Kidney (tissue), 14 donors: ENCODE measurements around the gene TFB1M. TPM values are rescaled to one million over a fixed set of nuclear protein-coding genes. Genes with fewer than 3 reads are reported as not detected.

Experiments
- DNase-seq, 5 donors: peaks; one replicate each; pipeline ENCODE4 v3.0.0-alpha.2; 2013 to 2020
- FAIRE-seq: peaks from 2 replicates; lab custom pipeline; 2012; peaks lifted over from hg19 to GRCh38; lab: Jason Lieb, UNC
- H3K27ac ChIP-seq, 2 donors: one replicate each; pipeline ENCODE4 v1.7.0; 2013; ENCODE audit warnings: low read depth in 2 of 2, low read length in 2 of 2, inconsistent platforms in 1 of 2
- H3K27me3 ChIP-seq: one replicate; pipeline ENCODE4 v1.7.1; 2013; ENCODE audit warnings: low read length, inconsistent platforms; ENCODE audit not compliant: control insufficient read depth, insufficient read depth
- H3K36me3 ChIP-seq, 3 donors: one replicate each; pipeline versions ENCODE4 v1.7.0 to v1.7.1; 2013; ENCODE audit warnings: low read length in 3 of 3, control low read depth in 1 of 3, inconsistent platforms in 1 of 3; ENCODE audit not compliant: insufficient read depth in 3 of 3, control insufficient read depth in 2 of 3
- H3K4me1 ChIP-seq, 3 donors: one replicate each; pipeline versions ENCODE4 v1.7.0 to v1.7.1; 2013; ENCODE audit warnings: low read length in 3 of 3, inconsistent platforms in 1 of 3, low read depth in 1 of 3; ENCODE audit not compliant: control insufficient read depth in 2 of 3, insufficient read depth in 2 of 3
- H3K4me3 ChIP-seq, 3 donors: one replicate each; pipeline versions ENCODE4 v1.7.0 to v1.8.1; 2013; ENCODE audit warnings: low read length in 3 of 3, control low read depth in 1 of 3, inconsistent platforms in 1 of 3
- H3K9ac ChIP-seq, 3 donors: one replicate each; pipeline versions ENCODE4 v1.7.0 to v1.7.1; 2013; ENCODE audit warnings: low read length in 3 of 3, control low read depth in 1 of 3, inconsistent platforms in 1 of 3
- H3K9me3 ChIP-seq, 3 donors: one replicate each; pipeline versions ENCODE4 v1.7.0 to v1.7.1; 2013; ENCODE audit warnings: low read length in 3 of 3, control low read depth in 1 of 3, inconsistent platforms in 1 of 3; ENCODE audit not compliant: control insufficient read depth in 2 of 3, insufficient read depth in 1 of 3
- intact Hi-C: fragments of 100-400 bp; cut with DNase I; formaldehyde crosslinking; loops from one replicate; pipeline ENCODE4 v1.11.1; 2022
- polyA plus RNA-seq: library from polyadenylated mRNA; stranded (reverse); fragments of 350-450 nt; fragmentation: Illumina TruSeq; extraction: RNeasy Lipid Tissue Mini Kit (QIAGEN cat#74804); gene quantifications from one replicate; pipeline ENCODE4 v1.2.3, GENCODE V29; 2014; ENCODE audit warnings: low read depth, low replicate concordance; ENCODE audit not compliant: insufficient read depth
- total RNA-seq: library from RNA; stranded (reverse); fragmentation: NEBNext Ultra II Directional; extraction: Animal tissue kit (Norgen Biotek cat#: 25700); gene quantifications from one replicate; pipeline ENCODE4 v1.2.1, GENCODE V29; 2021
- TF ChIP-seq, protein P1 (sequence below): IDR thresholded peaks from 3 replicates; pipeline ENCODE4 v1.5.1; 2012; ENCODE audit warnings: mild to moderate bottlenecking, moderate library complexity, borderline replicate concordance; ENCODE audit not compliant: insufficient read depth; ENCODE audit errors: extremely low read depth
- donor health status: control.
- donor health status: control.
- donor health status: control.
- donor health status: control.
- donor health status: control.
- donor health status: DM: yes; HTN: yes; CAD: no.
- donor health status: Normal renal cell carcinoma (clear cell type).

TFB1M gene
- total and polyA plus RNA-seq, 2 donors from 2014 or later, result 16.3 to 28.1 TPM

DNA sequence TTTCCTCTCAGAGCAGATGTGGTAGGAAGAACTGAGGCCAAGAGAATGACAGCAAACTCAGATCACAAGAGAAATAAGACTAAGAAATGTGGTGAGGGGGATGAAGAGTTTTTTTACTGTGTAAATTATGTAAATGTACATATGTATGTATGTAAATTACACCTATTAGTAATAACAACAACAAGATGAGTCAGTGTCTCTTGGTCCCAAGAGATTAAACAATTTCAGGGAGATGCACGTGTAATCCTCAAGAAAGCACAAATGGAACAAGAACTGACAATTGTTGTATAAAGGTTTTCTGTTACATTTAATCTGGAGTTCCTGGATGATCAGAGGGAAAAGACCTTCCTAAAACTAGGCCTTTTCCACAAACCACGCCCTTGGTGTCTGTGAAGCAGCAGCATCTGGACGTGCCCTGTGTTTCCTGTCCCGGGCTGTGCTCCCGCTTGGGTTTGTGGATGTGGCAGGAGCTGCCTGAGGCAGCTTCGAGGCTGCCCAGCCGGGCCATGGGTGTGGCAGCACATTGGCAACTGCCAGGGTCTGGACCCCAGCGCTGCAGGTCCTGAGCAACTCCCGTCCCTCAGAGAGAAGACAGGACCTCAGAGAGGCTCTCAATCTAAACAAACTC lies 49.5 kb downstream of the TFB1M start:
- Histone ChIP-seq H3K9me3 (no peaks in the 10 kb centered on the region), H3K4me3 (no peak overlapping the region), H3K36me3 (peaks cover 0 to 7% (median 5%) of the 10 kb centered on the region in 3 donors), H3K27ac (no peak overlapping the region), H3K27me3 (no peaks in the 10 kb centered on the region), H3K9ac (no peak overlapping the region), H3K4me1 (no peaks in the 10 kb centered on the region)
- intact Hi-C loops, result no loop called here
- TF ChIP-seq, protein P1, sequence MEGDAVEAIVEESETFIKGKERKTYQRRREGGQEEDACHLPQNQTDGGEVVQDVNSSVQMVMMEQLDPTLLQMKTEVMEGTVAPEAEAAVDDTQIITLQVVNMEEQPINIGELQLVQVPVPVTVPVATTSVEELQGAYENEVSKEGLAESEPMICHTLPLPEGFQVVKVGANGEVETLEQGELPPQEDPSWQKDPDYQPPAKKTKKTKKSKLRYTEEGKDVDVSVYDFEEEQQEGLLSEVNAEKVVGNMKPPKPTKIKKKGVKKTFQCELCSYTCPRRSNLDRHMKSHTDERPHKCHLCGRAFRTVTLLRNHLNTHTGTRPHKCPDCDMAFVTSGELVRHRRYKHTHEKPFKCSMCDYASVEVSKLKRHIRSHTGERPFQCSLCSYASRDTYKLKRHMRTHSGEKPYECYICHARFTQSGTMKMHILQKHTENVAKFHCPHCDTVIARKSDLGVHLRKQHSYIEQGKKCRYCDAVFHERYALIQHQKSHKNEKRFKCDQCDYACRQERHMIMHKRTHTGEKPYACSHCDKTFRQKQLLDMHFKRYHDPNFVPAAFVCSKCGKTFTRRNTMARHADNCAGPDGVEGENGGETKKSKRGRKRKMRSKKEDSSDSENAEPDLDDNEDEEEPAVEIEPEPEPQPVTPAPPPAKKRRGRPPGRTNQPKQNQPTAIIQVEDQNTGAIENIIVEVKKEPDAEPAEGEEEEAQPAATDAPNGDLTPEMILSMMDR, result no peak
- no peak for DNase-seq
- no peak for FAIRE-seq

DNA sequence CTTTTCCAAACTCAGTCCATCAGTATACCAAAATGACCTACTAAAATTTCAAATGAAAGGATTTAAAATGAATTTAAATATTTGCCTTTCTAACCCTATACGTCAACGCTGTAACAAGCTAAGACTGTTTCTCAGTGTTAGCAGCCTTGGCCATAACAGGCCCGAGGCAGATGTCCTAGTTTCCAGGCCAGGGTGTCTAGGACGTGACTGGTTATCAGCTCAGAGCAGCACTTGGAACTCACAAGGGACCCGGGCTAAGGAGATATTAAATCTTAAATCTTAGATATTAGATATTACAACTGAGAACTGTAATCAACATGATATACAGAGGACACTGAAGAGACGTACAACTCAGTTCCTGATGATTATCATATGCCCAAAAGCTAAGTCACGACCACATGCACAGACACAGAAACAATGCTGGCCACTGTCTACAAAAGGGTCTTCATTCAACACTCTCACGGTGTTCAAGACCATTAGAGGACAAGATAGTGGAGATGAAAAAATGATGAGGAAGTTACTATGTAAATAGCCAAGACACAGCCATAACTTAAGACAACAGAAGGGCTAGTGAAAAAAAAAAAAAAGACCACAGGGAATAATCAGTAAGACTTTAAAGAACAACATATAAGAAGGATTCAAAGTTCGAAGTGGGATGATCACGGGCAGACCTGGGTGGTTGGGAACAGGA lies 50.8 kb downstream of the TFB1M start, which contains the start of gene CLDN20:
Gene CLDN20 (plus strand): TSS at position 641 of the 691 bp plus-strand sequence. CDS start 11,707 bp downstream, outside the sequence.
- TF ChIP-seq, protein P1, result no peak
- Histone ChIP-seq H3K9ac (no peak within 1 kb of the TSS), H3K27ac (no peak within 1 kb of the TSS), H3K36me3 (peaks cover 3 to 17% (median 9%) of the 10 kb centered on the region in 3 donors), H3K4me3 (no peak within 1 kb of the TSS), H3K4me1 (no peaks in the 10 kb centered on the region), H3K9me3 (no peaks in the 10 kb centered on the region), H3K27me3 (no peaks in the 10 kb centered on the region)
- no peak for DNase-seq
- no peak for FAIRE-seq
- intact Hi-C loops, result no loop called here

DNA sequence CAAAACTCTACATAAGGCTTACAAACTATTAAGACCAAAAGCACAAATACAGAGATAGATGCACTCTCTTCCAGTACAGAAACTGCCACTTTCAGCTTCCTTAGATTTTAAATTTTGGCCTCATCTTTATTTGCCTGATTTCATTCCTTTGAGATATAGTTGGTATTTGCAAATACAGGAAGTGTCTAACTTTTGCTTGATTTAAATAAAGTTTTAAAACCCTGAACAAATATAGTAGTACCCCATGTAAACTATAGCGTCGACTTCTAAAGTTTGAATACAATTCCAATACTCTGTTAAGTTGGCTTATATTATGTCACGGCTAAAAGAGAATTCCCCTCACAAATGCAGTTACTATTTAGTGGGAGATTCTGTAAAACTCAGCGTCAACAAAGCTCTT lies 51.6 kb downstream of the TFB1M start:
- Histone ChIP-seq H3K27ac (no peak overlapping the region), H3K27me3 (no peaks in the 10 kb centered on the region), H3K9ac (no peak overlapping the region), H3K36me3 (peaks cover 3 to 17% (median 9%) of the 10 kb centered on the region in 3 donors), H3K9me3 (no peaks in the 10 kb centered on the region), H3K4me3 (no peak overlapping the region), H3K4me1 (no peaks in the 10 kb centered on the region)
- intact Hi-C loops, result no loop called here
- DNase-seq, result no peak
- FAIRE-seq, result no peak
- TF ChIP-seq, protein P1, result no peak
